Mucosa of rectum (tissue), 2 donors: ENCODE measurements around the gene TTC22.

ENCODE experiments used
- H3K27ac ChIP-seq, 2 donors: one replicate each; pipeline ENCODE4 v1.7.0; 2013; ENCODE audit warnings: inconsistent platforms in 2 of 2, low read depth in 2 of 2, low read length in 2 of 2
- H3K27me3 ChIP-seq, 2 donors: one replicate each; pipeline ENCODE4 v1.7.0; 2013; ENCODE audit warnings: low read length in 2 of 2; ENCODE audit not compliant: control insufficient read depth in 2 of 2, insufficient read depth in 2 of 2
- H3K36me3 ChIP-seq, 2 donors: one replicate each; pipeline ENCODE4 v1.7.0; 2013; ENCODE audit warnings: low read length in 2 of 2; ENCODE audit not compliant: control insufficient read depth in 2 of 2, insufficient read depth in 2 of 2
- H3K4me1 ChIP-seq, 2 donors: one replicate each; pipeline ENCODE4 v1.7.0; 2013; ENCODE audit warnings: low read length in 2 of 2, mild to moderate bottlenecking in 1 of 2; ENCODE audit not compliant: control insufficient read depth in 2 of 2, insufficient read depth in 2 of 2
- H3K4me3 ChIP-seq, 2 donors: one replicate each; pipeline ENCODE4 v1.7.0; 2013; ENCODE audit warnings: low read length in 2 of 2
- H3K9ac ChIP-seq, 2 donors: one replicate each; pipeline ENCODE4 v1.7.0; 2013; ENCODE audit warnings: low read length in 2 of 2, low read depth in 1 of 2, mild to moderate bottlenecking in 1 of 2
- H3K9me3 ChIP-seq, 2 donors: one replicate each; pipeline ENCODE4 v1.7.0; 2013; ENCODE audit warnings: low read length in 2 of 2; ENCODE audit not compliant: control insufficient read depth in 2 of 2
- donor health status: healthy.
- donor health status: Normal muscosa, but diverticular disease.

TTC22 gene

DNA sequence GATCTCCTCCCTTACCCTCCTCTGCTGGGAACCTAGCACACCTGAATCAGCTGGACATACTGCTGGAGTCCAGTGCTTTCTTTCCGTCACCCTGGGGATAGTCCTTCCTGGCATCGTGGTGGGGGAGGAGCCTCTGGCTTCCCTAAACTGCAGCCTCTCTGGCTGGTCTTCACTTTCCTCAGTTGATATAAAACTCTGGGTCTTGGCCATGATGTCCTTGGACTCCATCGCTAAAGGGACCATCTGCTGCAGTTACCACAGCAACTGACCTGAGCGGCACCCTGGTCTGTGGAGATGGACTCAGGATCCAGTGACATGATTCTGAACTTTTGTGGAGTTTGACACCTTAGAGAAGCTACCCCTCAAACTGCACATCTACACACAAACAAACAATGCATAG, 59.6 kb downstream of the TTC22 start:
- Histone ChIP-seq H3K27ac (no peak overlapping the region), H3K27me3 (no peaks in the 10 kb centered on the region), H3K4me1 (no peaks in the 10 kb centered on the region), H3K4me3 (no peak overlapping the region), H3K36me3 (peaks cover 46 to 49% of the 10 kb centered on the region in 2 donors), H3K9me3 (no peaks in the 10 kb centered on the region), H3K9ac (no peak overlapping the region)

DNA sequence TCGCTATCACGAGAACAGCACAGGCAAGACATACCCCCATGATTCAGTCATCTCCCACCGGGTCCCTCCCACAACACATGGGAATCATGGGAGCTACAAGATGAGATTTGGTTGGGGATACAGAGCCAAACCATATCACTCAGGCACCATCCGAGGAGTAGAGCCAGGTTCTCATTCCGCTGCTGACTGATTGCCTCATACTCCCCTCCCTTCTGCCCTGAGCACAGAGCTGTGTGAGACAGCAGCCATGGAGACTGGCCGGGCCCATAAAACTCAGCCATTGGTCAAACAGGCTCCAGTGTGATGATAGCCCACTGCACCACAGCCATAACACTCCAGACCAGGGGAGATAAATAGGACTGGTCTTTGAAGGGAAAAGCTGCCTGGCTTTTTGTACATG, 62.9 kb downstream of the TTC22 start:
- peaks cover 59 to 63% of the 10 kb centered on the region in 2 donors for H3K36me3 ChIP-seq
- no peak overlapping the region for H3K4me3 ChIP-seq
- H3K27ac ChIP-seq: no peak overlapping the region
- no peaks in the 10 kb centered on the region for H3K9me3 ChIP-seq
- no peaks in the 10 kb centered on the region for H3K4me1 ChIP-seq
- no peaks in the 10 kb centered on the region for H3K27me3 ChIP-seq
- no peak overlapping the region for H3K9ac ChIP-seq

DNA sequence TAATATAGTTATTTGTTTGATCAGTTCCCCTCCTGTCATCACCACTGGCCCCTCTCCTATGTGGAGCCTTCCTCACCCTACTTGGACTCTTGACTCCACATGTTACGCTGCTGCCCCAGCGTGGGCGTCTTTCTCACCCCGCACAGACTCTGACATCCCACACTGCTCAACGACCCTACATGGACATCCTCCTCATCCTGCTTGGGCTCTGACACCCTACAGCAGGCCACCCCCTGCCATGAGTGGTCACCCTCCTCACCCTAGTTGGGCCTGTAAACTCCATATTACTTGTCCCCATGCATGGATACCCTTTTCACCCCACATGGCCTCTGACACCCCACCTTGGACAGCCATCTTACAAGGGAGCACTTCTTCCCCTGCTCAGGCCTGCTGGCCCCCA, 64.4 kb downstream of the TTC22 start:
- no peak overlapping the region for H3K9ac ChIP-seq
- H3K4me3 ChIP-seq: no peak overlapping the region

More for the DNA sequence above, 64.4 kb downstream of the TTC22 start:
- no peaks in the 10 kb centered on the region for H3K4me1 ChIP-seq
- no peaks in the 10 kb centered on the region for H3K9me3 ChIP-seq
- H3K27me3 ChIP-seq: no peaks in the 10 kb centered on the region
- H3K36me3 ChIP-seq: peaks cover 53 to 64% of the 10 kb centered on the region in 2 donors
- no peak overlapping the region for H3K27ac ChIP-seq
